PC-9 (cell line): ENCODE data around the gene SUPT3H.

Source experiments
- EZH2 ChIP-seq: fragments of 200-600 bp; sonication (generic); IDR thresholded peaks from 2 replicates; pipeline ENCODE4 v1.8.0; 2017; ENCODE audit warnings: antibody characterized with exemption, low read depth
- TF ChIP-seq, protein P1 (sequence below): fragments of 200-600 bp; sonication (generic); conservative IDR thresholded peaks from 2 replicates; pipeline ENCODE4 v1.6.1; 2017; ENCODE audit warnings: mixed run types, antibody characterized with exemption, mild to moderate bottlenecking, moderate library complexity

DNA sequence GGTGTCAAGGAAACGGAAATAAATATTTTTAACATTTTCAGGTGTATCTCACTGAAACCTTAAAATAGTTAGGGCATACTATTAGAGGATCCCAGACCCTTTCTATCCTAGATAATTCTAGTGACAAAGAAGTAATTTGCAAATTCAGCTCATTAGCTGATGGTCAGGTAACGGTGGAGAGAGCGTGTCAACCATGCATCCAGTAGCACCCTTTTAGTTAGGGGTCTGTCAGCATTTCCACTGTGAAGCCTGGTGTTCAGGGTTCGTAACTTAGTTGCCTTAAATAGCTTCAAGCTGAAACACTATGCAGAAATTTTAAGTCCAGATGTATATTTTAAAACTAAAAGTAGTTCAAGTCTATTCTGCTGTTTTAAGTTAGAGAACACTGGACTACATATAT is 48.5 kb upstream of the SUPT3H start:
- TF ChIP-seq, protein P1, sequence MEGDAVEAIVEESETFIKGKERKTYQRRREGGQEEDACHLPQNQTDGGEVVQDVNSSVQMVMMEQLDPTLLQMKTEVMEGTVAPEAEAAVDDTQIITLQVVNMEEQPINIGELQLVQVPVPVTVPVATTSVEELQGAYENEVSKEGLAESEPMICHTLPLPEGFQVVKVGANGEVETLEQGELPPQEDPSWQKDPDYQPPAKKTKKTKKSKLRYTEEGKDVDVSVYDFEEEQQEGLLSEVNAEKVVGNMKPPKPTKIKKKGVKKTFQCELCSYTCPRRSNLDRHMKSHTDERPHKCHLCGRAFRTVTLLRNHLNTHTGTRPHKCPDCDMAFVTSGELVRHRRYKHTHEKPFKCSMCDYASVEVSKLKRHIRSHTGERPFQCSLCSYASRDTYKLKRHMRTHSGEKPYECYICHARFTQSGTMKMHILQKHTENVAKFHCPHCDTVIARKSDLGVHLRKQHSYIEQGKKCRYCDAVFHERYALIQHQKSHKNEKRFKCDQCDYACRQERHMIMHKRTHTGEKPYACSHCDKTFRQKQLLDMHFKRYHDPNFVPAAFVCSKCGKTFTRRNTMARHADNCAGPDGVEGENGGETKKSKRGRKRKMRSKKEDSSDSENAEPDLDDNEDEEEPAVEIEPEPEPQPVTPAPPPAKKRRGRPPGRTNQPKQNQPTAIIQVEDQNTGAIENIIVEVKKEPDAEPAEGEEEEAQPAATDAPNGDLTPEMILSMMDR, result no peak
- TF ChIP-seq EZH2, result no peak
